Measurements from ENCODE around the gene NOX5.

GRCh38 chr15:69086427-69087204 lies 72.1 kb downstream of the NOX5 start:
- TF ChIP-seq POLR2A (IDR thresholded peaks at IDR 0.05; ENCODE audit: low read depth, low read length) (no peak), DPF2 (IDR thresholded peaks at IDR 0.05) (no peak), CTCF (IDR thresholded peaks at IDR 0.05 in 2 of 3, conservative IDR thresholded peaks at IDR 0.05 in 1 of 3; ENCODE audit: control insufficient read depth in 2 of 3, extremely low read depth in 1 of 3, insufficient read depth in 1 of 3, low read depth in 3 of 3, low read length in 3 of 3) (no peak), BCL3 (IDR thresholded peaks at IDR 0.05; ENCODE audit: borderline replicate concordance, insufficient read depth, low read depth, low read length, poor library complexity, severe bottlenecking) (no peak), TBL1XR1 (IDR thresholded peaks at IDR 0.05; ENCODE audit: low read depth, low read length) (no peak), PAX5 (IDR thresholded peaks at IDR 0.05; ENCODE audit: borderline replicate concordance, low read depth, low read length) (no peak), CREB1 (IDR thresholded peaks at IDR 0.05; ENCODE audit: low read depth) (no peak), NFIC (IDR thresholded peaks at IDR 0.05; ENCODE audit: low read depth, low read length) (no peak), CHD4 (IDR thresholded peaks at IDR 0.05) (no peak), NKRF (conservative IDR thresholded peaks at IDR 0.05) (no peak), EZH2 (IDR thresholded peaks at IDR 0.05; ENCODE audit: borderline replicate concordance, control insufficient read depth, low read depth, low read length) (no peak)
- TF ChIP-seq, protein P1, sequence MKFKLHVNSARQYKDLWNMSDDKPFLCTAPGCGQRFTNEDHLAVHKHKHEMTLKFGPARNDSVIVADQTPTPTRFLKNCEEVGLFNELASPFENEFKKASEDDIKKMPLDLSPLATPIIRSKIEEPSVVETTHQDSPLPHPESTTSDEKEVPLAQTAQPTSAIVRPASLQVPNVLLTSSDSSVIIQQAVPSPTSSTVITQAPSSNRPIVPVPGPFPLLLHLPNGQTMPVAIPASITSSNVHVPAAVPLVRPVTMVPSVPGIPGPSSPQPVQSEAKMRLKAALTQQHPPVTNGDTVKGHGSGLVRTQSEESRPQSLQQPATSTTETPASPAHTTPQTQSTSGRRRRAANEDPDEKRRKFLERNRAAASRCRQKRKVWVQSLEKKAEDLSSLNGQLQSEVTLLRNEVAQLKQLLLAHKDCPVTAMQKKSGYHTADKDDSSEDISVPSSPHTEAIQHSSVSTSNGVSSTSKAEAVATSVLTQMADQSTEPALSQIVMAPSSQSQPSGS (IDR thresholded peaks at IDR 0.05; ENCODE audit: low read length): no peak
- TF ChIP-seq, protein P2, sequence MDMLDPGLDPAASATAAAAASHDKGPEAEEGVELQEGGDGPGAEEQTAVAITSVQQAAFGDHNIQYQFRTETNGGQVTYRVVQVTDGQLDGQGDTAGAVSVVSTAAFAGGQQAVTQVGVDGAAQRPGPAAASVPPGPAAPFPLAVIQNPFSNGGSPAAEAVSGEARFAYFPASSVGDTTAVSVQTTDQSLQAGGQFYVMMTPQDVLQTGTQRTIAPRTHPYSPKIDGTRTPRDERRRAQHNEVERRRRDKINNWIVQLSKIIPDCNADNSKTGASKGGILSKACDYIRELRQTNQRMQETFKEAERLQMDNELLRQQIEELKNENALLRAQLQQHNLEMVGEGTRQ (IDR thresholded peaks at IDR 0.05; ENCODE audit: borderline replicate concordance, low read depth, low read length): no peak
